HepG2 (cell line): ENCODE results near the gene PIM3. TPM values are rescaled to one million over a fixed set of nuclear protein-coding genes. Genes with fewer than 3 reads are reported as not detected.

Experiments used
- ATAC-seq: fragments of 200-7000 bp; cut with Tn5 transposase; 3 replicates; pipeline ENCODE4 v1.9.1; 2020; ENCODE audit warnings: mild to moderate bottlenecking, moderate library complexity
- BruUV-seq: library from RNA; stranded (reverse); fragments of 400-500 nt; replicated peaks from 2 replicates; lab custom pipeline; 2021; lab: Mats Ljungman, UMichigan
- CTCF ChIA-PET: fragments of 300-600 bp; formaldehyde crosslinking; extraction: SDS; loops from one replicate; lab custom pipeline; 2021; ENCODE audit warnings: low total read pairs, inconsistent platforms, low intra/inter-chr PET ratio; lab: Yijun Ruan, JAX
- POLR2A ChIA-PET: fragments of 350-600 bp; sonication (Branson Sonifier 250); formaldehyde crosslinking; loops from one replicate; lab custom pipeline; 2020; ENCODE audit warnings: antibody characterized with exemption, inconsistent platforms; lab: Yijun Ruan, JAX
- DNase-seq: peaks from one replicate; pipeline ENCODE4 v3.0.0-alpha.2; 2015; ENCODE audit warnings: low spot score
- FAIRE-seq: peaks from 3 replicates; lab custom pipeline; 2011; peaks lifted over from hg19 to GRCh38; lab: Jason Lieb, UNC
- H2AFZ ChIP-seq: one replicate; pipeline ENCODE4 v1.6.1; 2011; ENCODE audit warnings: low read length, inconsistent platforms
- H3K27ac ChIP-seq: fragments of 300-600 bp; 3 replicates; pipeline ENCODE4 v1.8.0; 2011; ENCODE audit warnings: mixed run types, mild to moderate bottlenecking, mixed read lengths, low read length, inconsistent platforms; ENCODE audit not compliant: insufficient read depth; ENCODE audit errors: extremely low read length
- H3K27me3 ChIP-seq, 2 experiments: fragments of 200-600 bp in 1 of 2; 2 replicates in 1 of 2; 3 replicates in 1 of 2; pipeline versions ENCODE4 v1.6.0 to v1.8.0; 2011; ENCODE audit warnings: low read length in 2 of 2, mild to moderate bottlenecking in 2 of 2, moderate library complexity in 2 of 2, inconsistent platforms in 1 of 2; ENCODE audit not compliant: insufficient read depth in 2 of 2, control insufficient read depth in 1 of 2
- H3K36me3 ChIP-seq, 2 experiments: fragments of 200-600 bp in 1 of 2; replicated peaks in 1 of 2; 2 replicates in 1 of 2; 3 replicates in 1 of 2; pipeline versions ENCODE4 v1.5.1 to v1.8.0; 2011; ENCODE audit warnings: low read length in 2 of 2, inconsistent platforms in 1 of 2; ENCODE audit not compliant: insufficient read depth in 2 of 2, control insufficient read depth in 1 of 2
- H3K4me1 ChIP-seq: 2 replicates; pipeline ENCODE4 v1.5.1; 2012; ENCODE audit warnings: low read length, inconsistent platforms; ENCODE audit not compliant: insufficient read depth
- H3K4me2 ChIP-seq: 2 replicates; pipeline ENCODE4 v1.6.0; 2011; ENCODE audit warnings: low read depth, low read length, inconsistent platforms
- H3K4me3 ChIP-seq, 3 experiments: fragments of 200-600 bp in 1 of 3; sonication (generic), shearing (Covaris generic) in 1 of 3; replicated peaks in 1 of 3; 2 replicates each; pipeline ENCODE4 v1.5.1; 2011 to 2016; ENCODE audit warnings: low read length in 3 of 3, inconsistent platforms in 2 of 3, low read depth in 2 of 3, mild to moderate bottlenecking in 2 of 3, control low read depth in 1 of 3, mixed read lengths in 1 of 3; ENCODE audit not compliant: insufficient read depth in 1 of 3
- H3K79me2 ChIP-seq: one replicate; pipeline ENCODE4 v1.6.1; 2011; ENCODE audit warnings: low read length, inconsistent platforms; ENCODE audit not compliant: insufficient read depth
- H3K9ac ChIP-seq: 2 replicates; pipeline ENCODE4 v1.6.0; 2011; ENCODE audit warnings: mild to moderate bottlenecking, low read depth, low read length, inconsistent platforms; ENCODE audit not compliant: insufficient read depth
- H3K9me3 ChIP-seq: 2 replicates; pipeline ENCODE4 v1.5.1; 2012; ENCODE audit warnings: mild to moderate bottlenecking, low read length
- H4K20me1 ChIP-seq: 2 replicates; pipeline ENCODE4 v1.6.0; 2011; ENCODE audit warnings: inconsistent platforms, mild to moderate bottlenecking, low read length, moderate library complexity; ENCODE audit not compliant: insufficient read depth
- HDAC6 ChIP-seq: fragments of 200-600 bp; sonication (generic); IDR thresholded peaks from 2 replicates; pipeline ENCODE4 v1.7.0; 2017; ENCODE audit warnings: mild to moderate bottlenecking, antibody characterized with exemption, low read length, low read depth
- HIVEP1 ChIP-seq: sonication (generic); formaldehyde crosslinking; IDR thresholded peaks from 2 replicates; pipeline ENCODE4 v1.4.0; 2020; ENCODE audit warnings: mild to moderate bottlenecking, missing genetic modification reagents
- MBNL3 ChIP-seq: fragments of 250-450 bp; sonication (Bioruptor Pico); conservative IDR thresholded peaks from 2 replicates; pipeline ENCODE4 v1.8.0; 2022; ENCODE audit warnings: mild to moderate bottlenecking, inconsistent platforms
- MED8 ChIP-seq: sonication (generic); formaldehyde crosslinking; IDR thresholded peaks from 2 replicates; pipeline ENCODE4 v1.8.1; 2023; ENCODE audit warnings: mild to moderate bottlenecking, missing genetic modification reagents; ENCODE audit not compliant: insufficient replicate concordance
- PHF5A ChIP-seq: IDR thresholded peaks from one replicate; pipeline ENCODE4 v1.6.1; 2018; ENCODE audit warnings: low read depth, missing genetic modification reagents; ENCODE audit not compliant: unreplicated experiment
- SRY ChIP-seq: sonication (generic); formaldehyde crosslinking; IDR thresholded peaks from 2 replicates; pipeline ENCODE4 v1.8.0; 2022; ENCODE audit warnings: mild to moderate bottlenecking, missing genetic modification reagents
- TAF1 ChIP-seq: sonication (generic); formaldehyde crosslinking; IDR thresholded peaks from 2 replicates; pipeline ENCODE4 v1.4.0; 2020; ENCODE audit warnings: missing genetic modification reagents
- TARDBP ChIP-seq: sonication (generic); formaldehyde crosslinking; IDR thresholded peaks from 2 replicates; pipeline ENCODE4 v1.8.0; 2022; ENCODE audit warnings: mild to moderate bottlenecking, missing genetic modification reagents
- TBX2 ChIP-seq: sonication (generic); formaldehyde crosslinking; IDR thresholded peaks from 2 replicates; pipeline ENCODE4 v1.5.0; 2020; ENCODE audit warnings: missing genetic modification reagents, mild to moderate bottlenecking, borderline replicate concordance
- YY1 ChIP-seq: IDR thresholded peaks from 2 replicates; pipeline ENCODE4 v1.6.1; 2011; ENCODE audit warnings: low read length, low read depth, moderate library complexity, mild to moderate bottlenecking; ENCODE audit not compliant: insufficient read depth, insufficient replicate concordance
- ZBTB38 ChIP-seq: sonication (generic); formaldehyde crosslinking; IDR thresholded peaks from 2 replicates; pipeline ENCODE4 v1.5.1; 2020; ENCODE audit warnings: mild to moderate bottlenecking, missing genetic modification reagents
- ZFP1 ChIP-seq: IDR thresholded peaks from 2 replicates; pipeline ENCODE4 v1.6.1; 2016
- ZNF251 ChIP-seq: sonication (generic); formaldehyde crosslinking; IDR thresholded peaks from 2 replicates; pipeline ENCODE4 v1.9.0; 2021; ENCODE audit warnings: mild to moderate bottlenecking, missing genetic modification reagents
- ZNF263 ChIP-seq: sonication (generic); formaldehyde crosslinking; IDR thresholded peaks from 2 replicates; pipeline ENCODE4 v1.4.0; 2020; ENCODE audit warnings: missing genetic modification reagents
- ZNF264 ChIP-seq: sonication (generic); formaldehyde crosslinking; IDR thresholded peaks from 2 replicates; pipeline ENCODE4 v1.4.0; 2020; ENCODE audit warnings: missing genetic modification reagents
- ZNF512B ChIP-seq: sonication (generic); formaldehyde crosslinking; IDR thresholded peaks from 2 replicates; pipeline ENCODE4 v1.5.1; 2020; ENCODE audit warnings: missing genetic modification reagents, mild to moderate bottlenecking, borderline replicate concordance
- ZNF580 ChIP-seq: IDR thresholded peaks from 2 replicates; pipeline ENCODE4 v1.6.1; 2016; ENCODE audit warnings: low read depth, borderline replicate concordance
- ZNF768 ChIP-seq: sonication (generic); formaldehyde crosslinking; IDR thresholded peaks from 2 replicates; pipeline ENCODE4 v1.4.0; 2020; ENCODE audit warnings: missing genetic modification reagents
- ZNF780A ChIP-seq: sonication (generic); formaldehyde crosslinking; IDR thresholded peaks from 2 replicates; pipeline ENCODE4 v1.8.0; 2022; ENCODE audit warnings: mild to moderate bottlenecking, missing genetic modification reagents, moderate library complexity
- ZNF792 ChIP-seq: IDR thresholded peaks from 2 replicates; pipeline ENCODE4 v1.6.1; 2016
- WGBS: methylation state at CpG from one replicate; pipeline ENCODE4 v1.1.6; 2017; ENCODE audit warnings: low lambda C conversion rate; 5-methylcytosine and 5-hydroxymethylcytosine counted together
- in situ Hi-C: cut with HindIII; loops from 2 replicates; pipeline ENCODE4 v1.10.0; 2017; ENCODE audit warnings: low pct_unique_long_range_greater_than_20kb; ENCODE audit not compliant: extremely low pct_ligation_motif_present
- intact Hi-C: fragments of 100-400 bp; cut with micrococcal nuclease; formaldehyde crosslinking; loops from one replicate; pipeline ENCODE4 v1.10.0; 2022; ENCODE audit not compliant: unreplicated experiment
- polyA plus RNA-seq, 8 experiments: library from polyadenylated mRNA; depleted of rRNA in 3 of 8; stranded (reverse) in 7 of 8; unstranded in 1 of 8; fragments of >200 nt; fragmentation: Illumina TruSeq in 4 of 8; extraction: Trizol in 4 of 8; gene quantifications; 2 replicates each; pipeline versions ENCODE4 v1.2.1 to v1.2.3, GENCODE V29; 2011 to 2016; ENCODE audit warnings: low read depth in 4 of 8, missing spikeins in 1 of 8, mixed read lengths in 1 of 8; ENCODE audit not compliant: insufficient read depth in 1 of 8
- total RNA-seq, 5 experiments: library from RNA; depleted of rRNA; stranded (reverse); fragments of >200 nt; fragmentation: Illumina TruSeq; extraction: Trizol; gene quantifications; 2 replicates each; pipeline ENCODE4 v1.2.3, GENCODE V29; 2016; ENCODE audit warnings: low read depth in 1 of 5

Gene PIM3
- total and polyA plus RNA-seq, 2 of the 13 experiments (the other 11 are each of a cell fraction or from before 2014, with no cell fraction given), result 21.6 to 31.2 TPM

DNA sequence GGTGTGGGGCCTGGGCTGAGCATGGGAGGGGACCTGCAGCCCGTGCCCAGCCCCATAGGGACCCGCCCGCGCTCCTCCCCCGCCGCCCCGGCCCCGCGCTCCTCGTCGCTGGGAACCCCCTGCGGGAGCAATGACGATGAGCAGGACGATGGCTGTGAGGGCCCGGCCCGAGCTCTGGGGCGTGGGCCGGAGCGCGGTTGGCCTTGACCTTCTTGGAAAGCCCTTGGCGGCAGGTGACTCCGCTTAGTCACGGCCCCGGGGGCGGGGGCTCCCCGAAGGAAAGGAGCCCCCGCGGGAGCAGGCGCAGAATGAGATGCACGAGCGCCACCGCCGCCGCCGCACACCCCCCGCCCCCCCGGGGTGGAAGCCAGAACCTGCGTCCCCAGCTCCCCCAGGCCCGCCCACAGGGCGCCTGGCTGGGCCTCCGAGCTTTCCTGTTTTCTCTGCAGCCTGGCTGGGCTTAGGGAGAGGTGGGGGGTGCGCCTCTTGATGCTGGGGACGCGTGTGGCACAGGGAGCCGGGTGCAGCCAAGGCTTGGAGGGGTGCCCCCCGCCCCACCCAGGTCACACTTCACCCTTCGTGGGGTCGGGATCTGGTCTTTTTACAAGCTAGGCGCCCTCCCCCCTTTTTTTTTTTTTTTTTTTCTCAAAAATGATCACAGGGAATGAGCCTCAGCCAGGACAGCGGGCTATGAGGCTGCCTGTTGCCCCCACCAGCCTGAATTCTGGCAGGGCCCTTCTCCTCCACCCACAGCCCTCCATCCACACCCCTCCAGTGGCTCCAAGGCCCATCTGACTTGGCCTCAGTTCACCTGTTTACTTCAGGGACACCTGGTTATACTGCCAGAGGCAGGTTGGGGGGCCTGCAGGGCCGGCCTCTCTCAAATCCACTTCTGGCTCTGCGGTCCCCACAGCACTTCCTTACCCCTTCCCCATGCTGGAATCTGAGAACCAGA lies 24.3 kb upstream of the PIM3 start:
- H3K27me3 ChIP-seq, result no peaks in the 10 kb centered on the region; a peak in 1 of 5 replicates
- ATAC-seq (peak; percentile 55), FAIRE-seq (no peak), DNase-seq (peak; percentile 93)
- POLR2A ChIA-PET, result interaction anchor here (0.8 to 10.5 kb wide), 8 partner anchors 15 to 41 kb away, joined by 3 to 283 read pairs (median 37); partner anchors contain the start of genes ALG12, CRELD2 and PIM3
- H3K9me3 ChIP-seq, result no peaks in the 10 kb centered on the region
- peak overlapping the region; percentile 13 to 57 (median 38); a peak in 4 of 6 replicates for H3K4me3 ChIP-seq
- WGBS, result 28% methylated on average over 6 of the region's 52 CpGs
- H3K4me2 ChIP-seq, result peak overlapping the region; percentile 77
- H3K36me3 ChIP-seq, result no peaks in the 10 kb centered on the region
- no peaks in the 10 kb centered on the region for H4K20me1 ChIP-seq
- CTCF ChIA-PET, result no interaction called here
- peak overlapping the region; percentile 73 for H3K9ac ChIP-seq
- H3K4me1 ChIP-seq, result peaks cover 83% of the 10 kb centered on the region
- in situ Hi-C loops, result no loop called here
- intact Hi-C loops, result no loop called here
- H2AFZ ChIP-seq, result no peak overlapping the region
- BruUV-seq, result no TSS peak
- H3K27ac ChIP-seq, result peak overlapping the region; percentile 80
- H3K79me2 ChIP-seq, result no peaks in the 10 kb centered on the region
- TF ChIP-seq ZNF512B (no peak), ZBTB38 (CRISPR knock-in tag) (peak; percentile 50; the same call in 1 of the 2 replicates), TBX2 (CRISPR knock-in tag) (peak; percentile 85; the same call in 1 of the 2 replicates), ZNF768 (CRISPR knock-in tag) (peak; percentile 66; the same call in 1 of the 2 replicates), ZNF792 (CRISPR knock-in tag) (peak; percentile 53; the same call in 1 of the 2 replicates), SRY (CRISPR knock-in tag) (no peak), ZNF264 (no peak), MBNL3 (no peak), ZFP1 (CRISPR knock-in tag) (no peak), ZNF263 (0 out of 2 replicates have a peak, but pooled peaks have one; percentile 24), HDAC6 (no peak), TAF1 (CRISPR knock-in tag) (peak; percentile 15; the same call in 1 of the 2 replicates), MED8 (peak; percentile 39), YY1 (peak; percentile 66), TARDBP (CRISPR knock-in tag) (peak; percentile 29; the same call in 1 of the 2 replicates), PHF5A (CRISPR knock-in tag) (no peak), ZNF251 (no peak), ZNF580 (CRISPR knock-in tag) (0 out of 2 replicates have a peak, but pooled peaks have one; percentile 57), ZNF780A (CRISPR knock-in tag) (no peak), HIVEP1 (CRISPR knock-in tag) (peak; percentile 97)
